Esophagus squamous epithelium (tissue), 5 donors: ENCODE data around the gene CHRNB2. TPM values are rescaled to one million over a fixed set of nuclear protein-coding genes. Genes with fewer than 3 reads are reported as not detected.

ENCODE experiments used
- DNase-seq: peaks from one replicate; lab custom pipeline; 2025; lab: John Stamatoyannopoulos, UW
- H3K27ac ChIP-seq, 4 donors: fragments of 200-600 bp; sonication (generic); one replicate each; pipeline ENCODE4 v1.5.1; 2016 to 2019; ENCODE audit warnings: mild to moderate bottlenecking in 1 of 4
- H3K27me3 ChIP-seq, 4 donors: fragments of 200-600 bp; sonication (generic); 1 replicate in 3 of 4; 2 replicates in 1 of 4; pipeline versions ENCODE4 v1.5.1 to v1.6.0; 2017 to 2021; ENCODE audit warnings: antibody characterized with exemption in 1 of 4
- H3K36me3 ChIP-seq, 3 donors: fragments of 200-600 bp; sonication (generic); one replicate each; pipeline ENCODE4 v1.5.1; 2016 to 2019
- H3K4me1 ChIP-seq, 3 donors: fragments of 200-600 bp; sonication (generic); one replicate each; pipeline ENCODE4 v1.5.1; 2017 to 2019
- H3K4me3 ChIP-seq, 4 donors: fragments of 200-600 bp; sonication (generic); 1 replicate in 3 of 4; 2 replicates in 1 of 4; pipeline ENCODE4 v1.5.1; 2016 to 2019; ENCODE audit warnings: mild to moderate bottlenecking in 2 of 4, moderate library complexity in 1 of 4
- H3K9me3 ChIP-seq, 3 donors: fragments of 200-600 bp; sonication (generic); one replicate each; pipeline ENCODE4 v1.5.1; 2016 to 2019
- CTCF ChIP-seq, 6 experiments: fragments of 450-650 bp in 4 of 6; fragments of 200-600 bp in 2 of 6; sonication (generic) in 2 of 6; IDR thresholded peaks; one replicate each; pipeline ENCODE4 v1.5.1; 2016 to 2019; ENCODE audit warnings: antibody characterized with exemption in 6 of 6, mild to moderate bottlenecking in 4 of 6, moderate library complexity in 4 of 6
- POLR2A ChIP-seq, 4 donors: fragments of 450-650 bp; IDR thresholded peaks; one replicate each; pipeline ENCODE4 v1.6.1; 2017; ENCODE audit warnings: antibody characterized with exemption in 4 of 4, mild to moderate bottlenecking in 4 of 4, moderate library complexity in 3 of 4
- WGBS, 2 donors: methylation state at CpG; one replicate each; pipeline ENCODE4 v1.1.5; 2018; 5-methylcytosine and 5-hydroxymethylcytosine counted together
- intact Hi-C: fragments of 100-400 bp; cut with DNase I; formaldehyde crosslinking; loops from one replicate; pipeline ENCODE4 v1.15.0; 2022
- total RNA-seq, 4 donors: library from RNA; depleted of rRNA; stranded (reverse); fragments of >200 nt; gene quantifications; one replicate each; pipeline ENCODE4 v1.1.0, GENCODE V29; 2016
- donor health status: DM: yes; HTN: yes; CAD: no.

CHRNB2 gene
- total RNA-seq, 4 donors from 2014 or later: 0.11 to 0.38 (median 0.16) TPM

- WGBS, 2 donors: 73 to 78% methylated on average over 2 to 7 of the region's 8 CpGs
- Histone ChIP-seq H3K36me3 (peaks cover 4 to 33% (median 6%) of the 10 kb centered on the region in 3 donors), H3K4me3 (no peak overlapping the region), H3K27ac (no peak overlapping the region), H3K27me3 (no peaks in the 10 kb centered on the region), H3K4me1 (peaks cover 0 to 15% (median 4%) of the 10 kb centered on the region in 3 donors), H3K9me3 (no peaks in the 10 kb centered on the region)
- DNase-seq: no peak
- TF ChIP-seq POLR2A (IDR thresholded peaks at IDR 0.05) (no peak), CTCF (IDR thresholded peaks at IDR 0.05) (no peak)
- intact Hi-C loops: no loop called here
These were observed 8.5 kb downstream of the CHRNB2 start for GRCh38 chr1:154575951-154576566.

GRCh38 chr1:154577346-154578057, 9.9 kb downstream of the CHRNB2 start:
- WGBS, 2 donors: 71 to 90% methylated on average over 1 to 2 of the region's 7 CpGs
- Histone ChIP-seq H3K27me3 (no peaks in the 10 kb centered on the region), H3K4me1 (peaks cover 0 to 15% (median 4%) of the 10 kb centered on the region in 3 donors), H3K4me3 (no peak overlapping the region), H3K36me3 (peaks cover 4 to 47% (median 18%) of the 10 kb centered on the region in 3 donors), H3K27ac (peak overlapping the region in 1 of 4 donors; percentile 21), H3K9me3 (no peaks in the 10 kb centered on the region)
- no peak for DNase-seq
- TF ChIP-seq POLR2A (IDR thresholded peaks at IDR 0.05): no peak
- no peak for TF ChIP-seq CTCF (IDR thresholded peaks at IDR 0.05)
- intact Hi-C loops: no loop called here

GRCh38 chr1:154578058-154578418, 10.5 kb downstream of the CHRNB2 start:
- Histone ChIP-seq H3K27ac (peak overlapping the region in 1 of 4 donors; percentile 7), H3K9me3 (no peaks in the 10 kb centered on the region), H3K4me3 (no peak overlapping the region), H3K4me1 (peaks cover 0 to 15% (median 4%) of the 10 kb centered on the region in 3 donors), H3K36me3 (peaks cover 9 to 53% (median 24%) of the 10 kb centered on the region in 3 donors), H3K27me3 (no peaks in the 10 kb centered on the region)
- TF ChIP-seq CTCF (IDR thresholded peaks at IDR 0.05): no peak
- no peak for TF ChIP-seq POLR2A (IDR thresholded peaks at IDR 0.05)
- 14 to 38% methylated on average over 3 to 6 of the region's 6 CpGs for WGBS, 2 donors
- intact Hi-C loops: no loop called here
- no peak for DNase-seq

GRCh38 chr1:154579374-154579773, 11.8 kb downstream of the CHRNB2 start:
- Histone ChIP-seq H3K9me3 (no peaks in the 10 kb centered on the region), H3K4me3 (no peak overlapping the region), H3K27ac (no peak overlapping the region), H3K27me3 (no peaks in the 10 kb centered on the region), H3K4me1 (peaks cover 0 to 21% (median 4%) of the 10 kb centered on the region in 3 donors), H3K36me3 (peaks cover 23 to 66% (median 37%) of the 10 kb centered on the region in 3 donors)
- TF ChIP-seq CTCF (IDR thresholded peaks at IDR 0.05): no peak
- no peak for TF ChIP-seq POLR2A (IDR thresholded peaks at IDR 0.05)
- intact Hi-C loops: no loop called here
- WGBS, 2 donors: 80 to 100% methylated on average over 1 to 2 of the region's 8 CpGs
- DNase-seq: no peak

- Histone ChIP-seq H3K36me3 (peaks cover 44 to 90% (median 61%) of the 10 kb centered on the region in 3 donors), H3K4me1 (peaks cover 0 to 21% (median 4%) of the 10 kb centered on the region in 3 donors), H3K27ac (no peak overlapping the region), H3K27me3 (no peaks in the 10 kb centered on the region), H3K4me3 (no peak overlapping the region), H3K9me3 (no peaks in the 10 kb centered on the region)
- DNase-seq: no peak
- TF ChIP-seq CTCF (IDR thresholded peaks at IDR 0.05): no peak
- no peak for TF ChIP-seq POLR2A (IDR thresholded peaks at IDR 0.05)
- 71 to 89% methylated on average over 3 of the region's 3 CpGs for WGBS, 2 donors
- intact Hi-C loops: no loop called here
These were observed 14.2 kb downstream of the CHRNB2 start for GRCh38 chr1:154581766-154582165.
